Mesendoderm (in vitro differentiated cells): ENCODE results near the gene HOXB1.

Source experiments
- DNase-seq: peaks from one replicate; pipeline ENCODE4 v3.0.0; 2013
- H2AK5ac ChIP-seq: 2 replicates; pipeline ENCODE4 v1.6.1; 2013; ENCODE audit warnings: low read length, inconsistent platforms
- H2BK120ac ChIP-seq: 2 replicates; pipeline ENCODE4 v1.6.1; 2013; ENCODE audit warnings: low read depth, mild to moderate bottlenecking, low read length, moderate library complexity, mixed read lengths
- H2BK15ac ChIP-seq: replicated peaks from 2 replicates; pipeline ENCODE4 v1.6.1; 2013; ENCODE audit warnings: low read depth, mild to moderate bottlenecking, moderate library complexity
- H2BK5ac ChIP-seq: 2 replicates; pipeline ENCODE4 v1.6.1; 2013; ENCODE audit warnings: low read length, inconsistent platforms
- H3K18ac ChIP-seq: 2 replicates; pipeline ENCODE4 v1.6.1; 2013; ENCODE audit warnings: mild to moderate bottlenecking, low read length, mixed read lengths
- H3K23ac ChIP-seq: one replicate; pipeline ENCODE4 v1.6.1; 2013; ENCODE audit warnings: low read length
- H3K27ac ChIP-seq: 2 replicates; pipeline ENCODE4 v1.5.1; 2013; ENCODE audit warnings: low read depth, mild to moderate bottlenecking, inconsistent platforms, low read length, moderate library complexity
- H3K27me3 ChIP-seq: 2 replicates; pipeline ENCODE4 v1.6.1; 2013; ENCODE audit warnings: low read length, control low read depth, mild to moderate bottlenecking, inconsistent platforms; ENCODE audit not compliant: insufficient read depth, poor library complexity
- H3K36me3 ChIP-seq: 2 replicates; pipeline ENCODE4 v1.6.1; 2013; ENCODE audit warnings: low read length, inconsistent platforms; ENCODE audit not compliant: control insufficient read depth, insufficient read depth
- H3K4ac ChIP-seq: one replicate; pipeline ENCODE4 v1.6.1; 2013; ENCODE audit warnings: low read depth, mild to moderate bottlenecking, low read length, moderate library complexity
- H3K4me1 ChIP-seq: 2 replicates; pipeline ENCODE4 v1.6.1; 2013; ENCODE audit warnings: low read depth, low read length, inconsistent platforms; ENCODE audit not compliant: control insufficient read depth
- H3K4me2 ChIP-seq: 2 replicates; pipeline ENCODE4 v1.6.1; 2013; ENCODE audit warnings: low read length
- H3K4me3 ChIP-seq: 2 replicates; pipeline ENCODE4 v1.5.1; 2013; ENCODE audit warnings: mild to moderate bottlenecking, low read length
- H3K56ac ChIP-seq: one replicate; pipeline ENCODE4 v1.6.1; 2013; ENCODE audit warnings: low read length
- H3K79me1 ChIP-seq: 2 replicates; pipeline ENCODE4 v1.6.1; 2013; ENCODE audit warnings: low read length, inconsistent platforms
- H3K79me2 ChIP-seq: 2 replicates; pipeline ENCODE4 v1.6.1; 2013; ENCODE audit warnings: mild to moderate bottlenecking, low read length; ENCODE audit not compliant: control insufficient read depth, insufficient read depth
- H3K9ac ChIP-seq: 2 replicates; pipeline ENCODE4 v1.6.1; 2013; ENCODE audit warnings: low read length, inconsistent platforms
- H4K5ac ChIP-seq: one replicate; pipeline ENCODE4 v1.6.1; 2013; ENCODE audit warnings: low read length
- H4K8ac ChIP-seq: one replicate; pipeline ENCODE4 v1.6.1; 2013; ENCODE audit warnings: low read depth, mild to moderate bottlenecking, control low read depth, low read length, moderate library complexity
- WGBS: extraction: QIAGEN DNeasy Blood & Tissue Kit; methylation state at CpG from one replicate; pipeline ENCODE4 v1.1.7; 2013; ENCODE audit warnings: low lambda C conversion rate, missing lambda C conversion rate; ENCODE audit not compliant: insufficient coverage; ENCODE audit errors: extremely low coverage; 5-methylcytosine and 5-hydroxymethylcytosine counted together

HOXB1 gene

DNA sequence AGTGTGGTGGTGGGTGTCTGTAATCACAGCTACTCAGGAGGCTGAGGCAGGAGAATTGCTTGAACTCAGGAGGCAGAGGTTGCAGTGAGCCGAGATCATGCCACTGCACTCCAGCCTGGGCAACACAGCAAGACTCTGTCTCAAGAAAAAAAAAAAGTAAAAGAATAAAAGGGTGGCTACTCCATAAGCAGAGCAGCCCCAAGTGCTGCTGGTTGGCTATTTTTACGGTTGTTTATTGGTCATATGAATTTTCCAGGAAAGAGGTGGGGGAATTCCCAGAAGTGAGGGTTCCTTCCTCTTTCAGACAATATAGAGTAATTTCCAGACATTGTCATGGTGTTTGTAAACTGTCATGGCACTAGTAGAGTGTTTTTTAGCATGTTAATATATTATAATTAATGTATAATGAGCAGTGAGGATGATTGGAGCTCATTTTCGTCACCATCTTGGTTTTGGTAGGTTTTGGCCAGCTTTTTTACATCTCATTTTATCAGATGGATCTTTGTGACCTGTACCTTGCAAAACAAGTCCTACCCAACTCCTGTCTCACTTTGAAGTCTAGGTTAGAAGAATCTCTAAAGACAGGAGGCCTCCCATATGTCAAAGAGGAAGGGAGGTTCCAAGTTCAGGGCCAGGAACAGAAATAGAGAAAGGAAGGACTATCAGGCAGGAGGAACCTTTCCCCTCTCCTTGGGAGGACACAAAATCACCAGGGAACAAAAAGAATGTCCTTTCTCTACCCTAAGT is 39.1 kb downstream of the HOXB1 start:
- no peak overlapping the region for H4K5ac ChIP-seq
- H2BK15ac ChIP-seq, result no peak overlapping the region
- H2BK5ac ChIP-seq, result no peak overlapping the region
- no peak overlapping the region for H2BK120ac ChIP-seq
- peaks cover 7% of the 10 kb centered on the region for H3K27me3 ChIP-seq
- no peaks in the 10 kb centered on the region for H3K4me1 ChIP-seq
- H2AK5ac ChIP-seq, result no peak overlapping the region
- no peaks in the 10 kb centered on the region for H3K79me1 ChIP-seq
- H3K79me2 ChIP-seq, result no peaks in the 10 kb centered on the region
- H3K4me3 ChIP-seq, result no peak overlapping the region
- H3K23ac ChIP-seq, result no peak overlapping the region
- no CpG with 5 or more reads among the region's 3 CpGs for WGBS
- H4K8ac ChIP-seq, result no peak overlapping the region
- H3K27ac ChIP-seq, result no peak overlapping the region
- no peak overlapping the region for H3K18ac ChIP-seq
- no peak overlapping the region for H3K9ac ChIP-seq
- no peak overlapping the region for H3K4ac ChIP-seq
- no peak overlapping the region for H3K56ac ChIP-seq
- H3K4me2 ChIP-seq, result no peak overlapping the region
- H3K36me3 ChIP-seq, result no peaks in the 10 kb centered on the region
- DNase-seq, result no peak

DNA sequence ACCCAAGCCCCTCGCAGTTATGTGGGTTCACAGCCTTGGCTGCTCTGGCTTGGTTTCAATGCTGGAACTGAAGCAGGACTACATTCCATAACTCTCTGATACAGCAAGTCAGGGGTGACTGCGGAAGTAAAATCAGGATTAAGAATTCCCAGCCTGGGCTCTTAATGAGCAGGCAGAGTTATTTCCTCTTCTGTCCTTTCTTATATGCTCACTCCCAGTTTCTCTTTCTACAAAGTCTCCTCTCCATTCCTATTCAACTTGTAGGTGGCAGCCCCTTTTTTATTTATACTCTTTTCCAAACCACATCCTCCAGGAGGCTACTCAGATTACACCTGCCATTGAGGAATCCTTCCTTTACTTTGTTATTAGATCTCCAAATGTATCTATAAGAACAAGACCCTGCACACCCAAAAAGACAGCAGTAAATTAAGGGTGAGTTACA is 40.3 kb downstream of the HOXB1 start:
- H3K79me2 ChIP-seq, result no peaks in the 10 kb centered on the region
- no peak overlapping the region for H2BK15ac ChIP-seq
- H3K18ac ChIP-seq, result no peak overlapping the region
- no peak overlapping the region for H4K8ac ChIP-seq
- no peak for DNase-seq
- H3K27me3 ChIP-seq, result peaks cover 7% of the 10 kb centered on the region
- H4K5ac ChIP-seq, result no peak overlapping the region
- no peak overlapping the region for H3K4ac ChIP-seq
- no peaks in the 10 kb centered on the region for H3K79me1 ChIP-seq
- H3K36me3 ChIP-seq, result no peaks in the 10 kb centered on the region
- H2BK120ac ChIP-seq, result no peak overlapping the region
- no peak overlapping the region for H2AK5ac ChIP-seq
- no peak overlapping the region for H3K23ac ChIP-seq
- no peak overlapping the region for H3K9ac ChIP-seq
- H3K4me2 ChIP-seq, result no peak overlapping the region
- H3K4me3 ChIP-seq, result no peak overlapping the region
- H3K56ac ChIP-seq, result no peak overlapping the region
- WGBS, result no CpG with 5 or more reads among the region's 2 CpGs
- no peaks in the 10 kb centered on the region for H3K4me1 ChIP-seq
- H2BK5ac ChIP-seq, result no peak overlapping the region
- H3K27ac ChIP-seq, result no peak overlapping the region

DNA sequence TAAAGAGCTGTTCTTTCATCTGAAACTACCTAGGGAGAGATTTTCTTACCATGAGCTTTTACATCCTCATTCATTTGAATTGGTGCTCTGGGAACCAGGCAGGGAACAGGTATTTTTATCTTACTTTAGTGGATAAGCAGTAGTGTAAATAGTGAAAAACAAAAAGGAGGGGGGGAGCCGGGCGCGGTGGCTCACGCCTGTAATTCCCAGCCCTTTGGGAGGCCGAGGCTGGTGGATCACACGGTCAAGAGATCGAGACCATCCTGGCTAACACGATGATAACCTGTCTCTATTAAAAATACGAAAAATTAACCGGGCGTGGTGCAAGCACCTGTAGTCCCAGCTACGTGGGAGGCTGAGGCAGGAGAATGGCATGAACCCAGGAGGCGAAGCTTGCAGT is 41.0 kb downstream of the HOXB1 start:
- DNase-seq, result no peak
- WGBS, result no CpG with 5 or more reads among the region's 13 CpGs
- no peak overlapping the region for H3K4me2 ChIP-seq
- H3K4me1 ChIP-seq, result no peaks in the 10 kb centered on the region
- H3K27me3 ChIP-seq, result peaks cover 7% of the 10 kb centered on the region
- H3K23ac ChIP-seq, result no peak overlapping the region
- H3K18ac ChIP-seq, result no peak overlapping the region
- no peak overlapping the region for H2BK120ac ChIP-seq
- H3K4me3 ChIP-seq, result no peak overlapping the region
- no peak overlapping the region for H2BK15ac ChIP-seq
- no peak overlapping the region for H3K9ac ChIP-seq
- H3K36me3 ChIP-seq, result no peaks in the 10 kb centered on the region
- no peak overlapping the region for H4K5ac ChIP-seq
- H3K27ac ChIP-seq, result no peak overlapping the region
- no peak overlapping the region for H2BK5ac ChIP-seq
- H3K79me2 ChIP-seq, result no peaks in the 10 kb centered on the region
- H3K79me1 ChIP-seq, result no peaks in the 10 kb centered on the region
- no peak overlapping the region for H4K8ac ChIP-seq
- no peak overlapping the region for H2AK5ac ChIP-seq
- no peak overlapping the region for H3K56ac ChIP-seq
- H3K4ac ChIP-seq, result no peak overlapping the region

DNA sequence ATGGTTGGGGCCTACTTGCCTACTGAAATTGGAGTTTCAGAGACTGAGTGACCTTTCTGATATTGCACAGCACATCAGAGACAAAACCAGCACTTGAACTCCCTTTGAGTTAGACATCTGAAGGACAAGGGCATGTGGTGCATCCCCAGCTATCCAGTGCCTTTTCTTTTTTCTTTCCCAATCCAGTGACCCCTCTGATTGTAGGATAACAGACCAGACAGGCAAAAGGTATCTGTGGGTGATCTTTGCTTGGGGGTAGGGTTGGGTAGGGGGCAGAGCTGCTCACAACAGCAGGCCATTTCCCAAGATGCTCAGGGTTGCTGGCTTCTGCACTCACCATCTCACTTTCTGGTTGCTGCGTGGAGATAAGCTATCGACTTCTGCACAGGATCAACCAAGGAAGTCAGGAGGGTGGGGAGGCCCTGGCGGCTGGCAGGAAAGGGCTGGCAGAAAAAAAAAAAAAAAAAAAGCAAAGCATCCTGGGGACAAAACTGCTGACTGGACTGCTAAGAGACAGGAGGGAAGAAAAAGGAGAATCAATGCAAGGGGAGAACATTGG is 42.2 kb downstream of the HOXB1 start:
- no peak overlapping the region for H3K27ac ChIP-seq
- H3K4me3 ChIP-seq, result no peak overlapping the region
- H3K79me2 ChIP-seq, result no peaks in the 10 kb centered on the region
- no peak overlapping the region for H2BK15ac ChIP-seq
- no peak overlapping the region for H2BK120ac ChIP-seq
- no peak overlapping the region for H3K4me2 ChIP-seq
- DNase-seq, result peak; percentile 50
- no peak overlapping the region for H4K8ac ChIP-seq
- no peak overlapping the region for H3K18ac ChIP-seq
- no peak overlapping the region for H4K5ac ChIP-seq
- H3K23ac ChIP-seq, result no peak overlapping the region
- H3K27me3 ChIP-seq, result peaks cover 7% of the 10 kb centered on the region
- no peaks in the 10 kb centered on the region for H3K4me1 ChIP-seq
- WGBS, result no CpG with 5 or more reads among the region's 3 CpGs
- H2AK5ac ChIP-seq, result no peak overlapping the region
- no peak overlapping the region for H3K9ac ChIP-seq
- no peak overlapping the region for H3K4ac ChIP-seq
- H2BK5ac ChIP-seq, result no peak overlapping the region
- no peaks in the 10 kb centered on the region for H3K79me1 ChIP-seq
- no peaks in the 10 kb centered on the region for H3K36me3 ChIP-seq
- no peak overlapping the region for H3K56ac ChIP-seq

DNA sequence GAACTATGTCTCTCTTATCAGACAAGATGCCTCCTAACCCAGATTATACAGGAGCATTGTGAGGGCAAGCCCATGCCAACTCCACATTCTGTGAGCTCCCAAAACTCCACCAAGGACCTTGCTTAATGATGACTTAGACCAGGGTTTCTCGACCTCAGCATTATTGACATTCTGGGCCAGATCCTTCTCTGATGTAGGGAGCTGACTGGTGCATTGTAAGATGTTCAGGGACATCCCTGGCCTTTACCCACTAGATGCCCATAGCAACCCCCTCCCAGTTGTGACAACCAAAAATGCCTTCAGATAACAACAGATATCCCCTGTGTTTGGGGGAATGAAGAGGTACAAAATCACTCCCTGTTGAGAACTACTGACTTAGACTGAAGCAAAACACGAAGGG is 43.6 kb downstream of the HOXB1 start:
- H3K23ac ChIP-seq, result no peak overlapping the region
- no peak overlapping the region for H3K18ac ChIP-seq
- no peak overlapping the region for H3K56ac ChIP-seq
- H3K79me1 ChIP-seq, result no peaks in the 10 kb centered on the region
- H2BK120ac ChIP-seq, result no peak overlapping the region
- H3K27me3 ChIP-seq, result no peaks in the 10 kb centered on the region
- H3K27ac ChIP-seq, result no peak overlapping the region
- H3K4me2 ChIP-seq, result no peak overlapping the region
- no peak overlapping the region for H4K5ac ChIP-seq
- no CpG with 5 or more reads among the region's 2 CpGs for WGBS
- no peak for DNase-seq
- H3K4me3 ChIP-seq, result no peak overlapping the region
- H3K9ac ChIP-seq, result no peak overlapping the region
- no peaks in the 10 kb centered on the region for H3K4me1 ChIP-seq
- H2BK5ac ChIP-seq, result no peak overlapping the region
- no peak overlapping the region for H2AK5ac ChIP-seq
- H3K4ac ChIP-seq, result no peak overlapping the region
- no peaks in the 10 kb centered on the region for H3K79me2 ChIP-seq
- H2BK15ac ChIP-seq, result no peak overlapping the region
- no peak overlapping the region for H4K8ac ChIP-seq
- no peaks in the 10 kb centered on the region for H3K36me3 ChIP-seq

DNA sequence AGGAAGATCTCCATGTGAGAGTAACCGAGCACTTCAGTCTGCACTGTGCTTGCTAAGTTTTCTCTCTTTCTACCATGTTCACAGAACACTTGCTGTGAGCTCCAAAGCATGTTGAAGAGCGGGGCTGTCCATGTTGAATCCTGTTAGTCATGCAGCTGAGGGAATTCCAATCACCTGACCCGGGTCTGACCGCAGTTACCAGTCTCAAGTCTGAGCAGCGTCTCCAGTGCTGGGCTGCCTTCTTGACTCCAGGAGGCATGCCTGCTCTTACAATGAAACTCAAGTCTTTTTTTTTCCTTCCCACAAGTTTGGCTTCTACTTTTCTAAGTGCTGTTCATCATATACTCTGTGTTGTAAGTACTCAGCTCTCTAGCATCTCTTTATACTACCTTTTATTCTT is 44.3 kb downstream of the HOXB1 start:
- peak; percentile 51 for DNase-seq
- H4K8ac ChIP-seq, result no peak overlapping the region
- H3K4me3 ChIP-seq, result no peak overlapping the region
- H4K5ac ChIP-seq, result no peak overlapping the region
- no peak overlapping the region for H3K23ac ChIP-seq
- no peak overlapping the region for H2AK5ac ChIP-seq
- H3K27ac ChIP-seq, result no peak overlapping the region
- no peaks in the 10 kb centered on the region for H3K36me3 ChIP-seq
- H3K27me3 ChIP-seq, result no peaks in the 10 kb centered on the region
- no peaks in the 10 kb centered on the region for H3K79me2 ChIP-seq
- H3K4me1 ChIP-seq, result no peaks in the 10 kb centered on the region
- no CpG with 5 or more reads among the region's 5 CpGs for WGBS
- no peak overlapping the region for H2BK15ac ChIP-seq
- H3K18ac ChIP-seq, result no peak overlapping the region
- H3K79me1 ChIP-seq, result no peaks in the 10 kb centered on the region
- no peak overlapping the region for H3K4ac ChIP-seq
- no peak overlapping the region for H2BK5ac ChIP-seq
- H2BK120ac ChIP-seq, result no peak overlapping the region
- no peak overlapping the region for H3K4me2 ChIP-seq
- H3K9ac ChIP-seq, result no peak overlapping the region
- H3K56ac ChIP-seq, result no peak overlapping the region
